K562 (cell line): ENCODE results near the gene ASB12. TPM values are rescaled to one million over a fixed set of nuclear protein-coding genes. Genes with fewer than 3 reads are reported as not detected.
A peak's percentile ranks its signal among the peaks of the same experiment; 100 is the strongest.

Experiments used
- ATAC-seq: fragments of 200-7000 bp; cut with Tn5 transposase; 3 replicates; pipeline ENCODE4 v1.9.1; 2020; ENCODE audit warnings: moderate library complexity
- BruUV-seq: library from RNA; stranded (reverse); fragments of 400-500 nt; replicated peaks from 2 replicates; lab custom pipeline; 2021; lab: Mats Ljungman, UMichigan
- CTCF ChIA-PET: fragments of 300-600 bp; formaldehyde crosslinking; extraction: SDS; loops from one replicate; lab custom pipeline; 2021; ENCODE audit warnings: low intra/inter-chr PET ratio; lab: Yijun Ruan, JAX
- POLR2A ChIA-PET: fragments of 300-600, 350-650 bp; sonication (Branson Sonifier 250); formaldehyde crosslinking; extraction: SDS; loops from one replicate; lab custom pipeline; 2021; ENCODE audit warnings: antibody characterized with exemption, inconsistent platforms; lab: Yijun Ruan, JAX
- DNase-seq, 4 experiments: peaks; one replicate each; pipeline versions ENCODE4 v3.0.0 to v3.0.0-alpha.2; 2011 to 2018; ENCODE audit warnings: low spot score in 3 of 4, mixed read lengths in 3 of 4; ENCODE audit errors: extremely low read depth in 1 of 4
- FAIRE-seq: peaks from 2 replicates; lab custom pipeline; 2011; peaks lifted over from hg19 to GRCh38; lab: Jason Lieb, UNC
- H2AFZ ChIP-seq: 2 replicates; pipeline ENCODE4 v1.6.0; 2011; ENCODE audit warnings: low read depth, low read length, control low read depth, inconsistent platforms
- H3K27ac ChIP-seq: fragments of 200-600 bp; 3 replicates; pipeline ENCODE4 v1.8.0; 2011; ENCODE audit warnings: low read depth, mild to moderate bottlenecking, control low read depth, inconsistent platforms, low read length, moderate library complexity, mixed read lengths; ENCODE audit errors: extremely low read depth
- H3K27me3 ChIP-seq, 2 experiments: fragments of 300-600 bp in 1 of 2; 2 replicates in 1 of 2; 3 replicates in 1 of 2; pipeline versions ENCODE4 v1.6.0 to v1.8.0; 2011; ENCODE audit warnings: inconsistent platforms in 2 of 2, low read length in 2 of 2, mild to moderate bottlenecking in 1 of 2, mixed read lengths in 1 of 2, moderate library complexity in 1 of 2; ENCODE audit not compliant: control insufficient read depth in 2 of 2, insufficient read depth in 2 of 2
- H3K36me3 ChIP-seq: fragments of 300-600 bp; 3 replicates; pipeline ENCODE4 v1.8.0; 2011; ENCODE audit warnings: mild to moderate bottlenecking, low read length, inconsistent platforms; ENCODE audit not compliant: control insufficient read depth, insufficient read depth
- H3K4me1 ChIP-seq, 2 experiments: fragments of 200-600 bp in 1 of 2; replicated peaks in 1 of 2; 2 replicates in 1 of 2; 3 replicates in 1 of 2; pipeline versions ENCODE4 v1.5.1 to v1.8.0; 2011; ENCODE audit warnings: inconsistent platforms in 2 of 2, low read length in 2 of 2, mild to moderate bottlenecking in 1 of 2, mixed read lengths in 1 of 2, moderate library complexity in 1 of 2; ENCODE audit not compliant: control insufficient read depth in 2 of 2, insufficient read depth in 2 of 2
- H3K4me2 ChIP-seq: 2 replicates; pipeline ENCODE4 v1.6.1; 2011; ENCODE audit warnings: low read length, control low read depth, inconsistent platforms, mixed read lengths; ENCODE audit not compliant: insufficient read depth
- H3K4me3 ChIP-seq: fragments of 200-600 bp; sonication (generic), shearing (Covaris generic); 2 replicates; pipeline ENCODE4 v1.5.1; 2016; ENCODE audit warnings: control low read depth, inconsistent platforms
- H3K79me2 ChIP-seq: fragments of 200-600 bp; 3 replicates; pipeline ENCODE4 v1.8.0; 2011; ENCODE audit warnings: low read length, inconsistent platforms; ENCODE audit not compliant: control insufficient read depth, insufficient read depth
- H3K9ac ChIP-seq, 2 experiments: 2 replicates each; pipeline versions ENCODE4 v1.6.0 to v1.6.1; 2011; ENCODE audit warnings: low read depth in 2 of 2, low read length in 2 of 2, control low read depth in 1 of 2, inconsistent platforms in 1 of 2, mild to moderate bottlenecking in 1 of 2, mixed read lengths in 1 of 2; ENCODE audit not compliant: insufficient read depth in 1 of 2
- H3K9me1 ChIP-seq: one replicate; pipeline ENCODE4 v1.6.0; 2011; ENCODE audit warnings: inconsistent platforms, mild to moderate bottlenecking, low read length, moderate library complexity; ENCODE audit not compliant: control insufficient read depth, insufficient read depth
- H3K9me3 ChIP-seq: replicated peaks from 2 replicates; pipeline ENCODE4 v1.5.1; 2011; ENCODE audit warnings: low read depth, low read length, inconsistent platforms; ENCODE audit not compliant: control insufficient read depth, insufficient read depth
- H4K20me1 ChIP-seq: replicated peaks from 2 replicates; pipeline ENCODE4 v1.6.1; 2011; ENCODE audit warnings: low read length, inconsistent platforms, mixed read lengths; ENCODE audit not compliant: control insufficient read depth, insufficient read depth
- MCM2 ChIP-seq: fragments of 450-650 bp; IDR thresholded peaks from 2 replicates; pipeline ENCODE4 v1.6.1; 2017; ENCODE audit warnings: low read depth, mild to moderate bottlenecking
- NFE2L1 ChIP-seq: fragments of 450-650 bp; IDR thresholded peaks from 2 replicates; pipeline ENCODE4 v1.6.1; 2016; ENCODE audit warnings: missing genetic modification characterization, low read depth, mild to moderate bottlenecking, missing compliant biosample characterization, moderate library complexity, borderline replicate concordance
- SAFB ChIP-seq: fragments of 200-400 bp; formaldehyde crosslinking; IDR thresholded peaks from 2 replicates; pipeline ENCODE4 v1.6.1; 2017; ENCODE audit warnings: low read depth, low read length, borderline replicate concordance
- WGBS: fragments of 100-300 bp; shearing (Covaris generic); methylation state at CpG from one replicate; pipeline ENCODE4 v1.1.6; 2016; ENCODE audit warnings: low coverage, mixed read lengths; ENCODE audit not compliant: insufficient coverage; ENCODE audit errors: missing lambda C conversion rate; 5-methylcytosine and 5-hydroxymethylcytosine counted together
- in situ Hi-C: fragments of 300-500 bp; cut with MboI; formaldehyde crosslinking; loops from 4 replicates; pipeline ENCODE4 v1.15.0; 2018; ENCODE audit warnings: inconsistent platforms, mixed read lengths
- intact Hi-C: fragments of 100-400 bp; cut with micrococcal nuclease; formaldehyde crosslinking; loops from 2 replicates; pipeline ENCODE4 v1.14.2; 2022
- polyA plus RNA-seq, 8 experiments: library from polyadenylated mRNA; depleted of rRNA in 4 of 8; stranded (reverse) in 5 of 8; unstranded in 3 of 8; fragments of >200 nt; fragmentation: Nextera tagmentation in 2 of 8; fragmentation: Illumina TruSeq in 1 of 8; extraction: Ambion mirVana in 2 of 8; extraction: Trizol in 1 of 8; gene quantifications; 2 replicates each; pipeline versions ENCODE4 v1.2.1 to v1.2.3, GENCODE V29; 2011 to 2014; ENCODE audit warnings: inconsistent platforms in 1 of 8, missing spikeins in 1 of 8
- total RNA-seq, 7 experiments: library from RNA; depleted of rRNA in 6 of 7; stranded (reverse); fragments of >200 nt in 6 of 7; fragmentation: Illumina TruSeq in 2 of 7; extraction: Trizol in 2 of 7; gene quantifications; 2 replicates each; pipeline versions ENCODE4 v1.2.1 to v1.2.3, GENCODE V29; 2011 to 2021; ENCODE audit warnings: low replicate concordance in 1 of 7
- TF ChIP-seq, protein P1 (sequence below): sonication (generic); formaldehyde crosslinking; IDR thresholded peaks from 2 replicates; pipeline ENCODE4 v1.8.1; 2023; ENCODE audit warnings: mild to moderate bottlenecking, missing genetic modification reagents
- TF ChIP-seq, protein P2 (sequence below), 2 experiments: fragments of 450-650 bp in 1 of 2; sonication (generic) in 1 of 2; formaldehyde crosslinking; conservative IDR thresholded peaks; 2 replicates each; pipeline versions ENCODE4 v1.4.0 to v1.8.1; 2020 to 2022; ENCODE audit warnings: mild to moderate bottlenecking in 1 of 2, missing genetic modification reagents in 1 of 2

The ASB12 gene
- total and polyA plus RNA-seq, 9 of the 15 experiments (the other 6 are each of a cell fraction or from before 2014, with no cell fraction given) = 0.14 to 0.70 (median 0.33) TPM; not detected in 2

DNA sequence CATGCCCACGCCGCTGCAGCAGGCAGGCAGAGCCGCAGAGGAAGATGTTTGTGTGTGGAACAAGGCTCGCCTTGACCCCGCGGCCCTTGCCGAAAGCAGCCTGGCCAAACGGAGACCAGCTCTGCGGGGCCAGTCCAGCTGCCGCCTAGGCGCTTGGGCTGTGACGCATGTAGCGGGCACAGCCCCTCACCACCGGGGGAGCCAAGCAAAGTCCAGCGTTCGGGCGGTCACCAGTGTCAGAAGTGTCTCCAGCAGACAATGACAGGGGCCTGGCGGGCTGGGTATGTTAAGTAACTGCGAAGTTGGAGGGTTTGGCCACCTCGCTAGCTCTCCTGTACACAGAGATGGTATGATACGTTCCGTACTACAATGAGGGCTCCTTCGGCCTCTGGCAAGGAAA, 26.2 kb downstream of the ASB12 start:
- no peaks in the 10 kb centered on the region for H3K36me3 ChIP-seq
- 22% methylated on average over 4 of the region's 23 CpGs for WGBS
- no peaks in the 10 kb centered on the region for H4K20me1 ChIP-seq
- in situ Hi-C loops = no loop called here
- no peak for DNase-seq
- POLR2A ChIA-PET = no interaction called here
- no TSS peak for BruUV-seq
- TF ChIP-seq, protein P1, sequence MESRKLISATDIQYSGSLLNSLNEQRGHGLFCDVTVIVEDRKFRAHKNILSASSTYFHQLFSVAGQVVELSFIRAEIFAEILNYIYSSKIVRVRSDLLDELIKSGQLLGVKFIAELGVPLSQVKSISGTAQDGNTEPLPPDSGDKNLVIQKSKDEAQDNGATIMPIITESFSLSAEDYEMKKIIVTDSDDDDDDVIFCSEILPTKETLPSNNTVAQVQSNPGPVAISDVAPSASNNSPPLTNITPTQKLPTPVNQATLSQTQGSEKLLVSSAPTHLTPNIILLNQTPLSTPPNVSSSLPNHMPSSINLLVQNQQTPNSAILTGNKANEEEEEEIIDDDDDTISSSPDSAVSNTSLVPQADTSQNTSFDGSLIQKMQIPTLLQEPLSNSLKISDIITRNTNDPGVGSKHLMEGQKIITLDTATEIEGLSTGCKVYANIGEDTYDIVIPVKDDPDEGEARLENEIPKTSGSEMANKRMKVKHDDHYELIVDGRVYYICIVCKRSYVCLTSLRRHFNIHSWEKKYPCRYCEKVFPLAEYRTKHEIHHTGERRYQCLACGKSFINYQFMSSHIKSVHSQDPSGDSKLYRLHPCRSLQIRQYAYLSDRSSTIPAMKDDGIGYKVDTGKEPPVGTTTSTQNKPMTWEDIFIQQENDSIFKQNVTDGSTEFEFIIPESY (CRISPR knock-in tag) = peak; percentile 76
- TF ChIP-seq, protein P2, sequence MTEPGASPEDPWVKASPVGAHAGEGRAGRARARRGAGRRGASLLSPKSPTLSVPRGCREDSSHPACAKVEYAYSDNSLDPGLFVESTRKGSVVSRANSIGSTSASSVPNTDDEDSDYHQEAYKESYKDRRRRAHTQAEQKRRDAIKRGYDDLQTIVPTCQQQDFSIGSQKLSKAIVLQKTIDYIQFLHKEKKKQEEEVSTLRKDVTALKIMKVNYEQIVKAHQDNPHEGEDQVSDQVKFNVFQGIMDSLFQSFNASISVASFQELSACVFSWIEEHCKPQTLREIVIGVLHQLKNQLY (CRISPR knock-in tag; conservative IDR thresholded peaks at IDR 0.05) = no peak
- TF ChIP-seq SAFB (no peak), NFE2L1 (tag) (no peak), MCM2 (no peak)
- peak overlapping the region; percentile 69; the same call in 1 of the 2 replicates for H3K4me2 ChIP-seq
- no peaks in the 10 kb centered on the region for H3K9me1 ChIP-seq
- intact Hi-C loops = no loop called here
- H3K4me1 ChIP-seq = peaks cover 3 to 24% of the 10 kb centered on the region in 2 experiments; a peak in 4 of 5 replicates
- 0 out of 2 replicates have a peak overlapping the region, but pooled peaks have one; percentile 59 for H3K4me3 ChIP-seq
- no peaks in the 10 kb centered on the region for H3K27me3 ChIP-seq
- peaks cover 6% of the 10 kb centered on the region; the same call in 2 of the 3 replicates for H3K79me2 ChIP-seq
- FAIRE-seq = no peak
- no peak overlapping the region for H3K27ac ChIP-seq
- CTCF ChIA-PET = no interaction called here
- peak overlapping the region in 1 of 2 experiments; percentile 90; a peak in 2 of 4 replicates for H3K9ac ChIP-seq
- H3K9me3 ChIP-seq = no peaks in the 10 kb centered on the region
- ATAC-seq = no peak
- no peak overlapping the region for H2AFZ ChIP-seq
